ENCODE measurements around the gene TNIP3. TPM values are rescaled to one million over a fixed set of nuclear protein-coding genes. Genes with fewer than 3 reads are reported as not detected.

TNIP3 gene
- total RNA-seq, 2 donors from 2014 or later, result 0.11 TPM; not detected in 1

GRCh38 chr4:121100093-121100775 lies 63.9 kb downstream of the TNIP3 start:
- Mint-ChIP-seq H3K4me3 (no peak overlapping the region), H3K27me3 (ENCODE audit: insufficient read depth) (no peaks in the 10 kb centered on the region), H3K9me3 (no peaks in the 10 kb centered on the region), H3K4me1 (no peaks in the 10 kb centered on the region), H3K27ac (no peak overlapping the region), H3K36me3 (ENCODE audit: low read depth) (no peaks in the 10 kb centered on the region)
- no peak for DNase-seq
- no peaks in the 10 kb centered on the region for H3K9me3 ChIP-seq (ENCODE audit: control insufficient read depth, low read length)
- H3K36me3 ChIP-seq (ENCODE audit: control insufficient read depth, insufficient read depth, low read length), result no peaks in the 10 kb centered on the region
- H3K27me3 ChIP-seq (ENCODE audit: control insufficient read depth, insufficient read depth, low read length, poor library complexity, severe bottlenecking), result no peaks in the 10 kb centered on the region
- WGBS, 2 experiments (ENCODE audit: insufficient coverage in 1 of 2, insufficient read length in 1 of 2), result 85% methylated on average over 2 of the region's 2 CpGs; no CpG with 5 or more reads in 1 of the 2 experiments
- H3K27ac ChIP-seq (ENCODE audit: low read depth, low read length), result no peak overlapping the region
- H3K4me3 ChIP-seq (ENCODE audit: low read length), result no peak overlapping the region
- H3K9ac ChIP-seq (ENCODE audit: extremely low read depth, low read length, poor library complexity, severe bottlenecking), result no peak overlapping the region
- no peaks in the 10 kb centered on the region for H3K4me1 ChIP-seq (ENCODE audit: control insufficient read depth, insufficient read depth, low read length)
- TF ChIP-seq, protein P1, sequence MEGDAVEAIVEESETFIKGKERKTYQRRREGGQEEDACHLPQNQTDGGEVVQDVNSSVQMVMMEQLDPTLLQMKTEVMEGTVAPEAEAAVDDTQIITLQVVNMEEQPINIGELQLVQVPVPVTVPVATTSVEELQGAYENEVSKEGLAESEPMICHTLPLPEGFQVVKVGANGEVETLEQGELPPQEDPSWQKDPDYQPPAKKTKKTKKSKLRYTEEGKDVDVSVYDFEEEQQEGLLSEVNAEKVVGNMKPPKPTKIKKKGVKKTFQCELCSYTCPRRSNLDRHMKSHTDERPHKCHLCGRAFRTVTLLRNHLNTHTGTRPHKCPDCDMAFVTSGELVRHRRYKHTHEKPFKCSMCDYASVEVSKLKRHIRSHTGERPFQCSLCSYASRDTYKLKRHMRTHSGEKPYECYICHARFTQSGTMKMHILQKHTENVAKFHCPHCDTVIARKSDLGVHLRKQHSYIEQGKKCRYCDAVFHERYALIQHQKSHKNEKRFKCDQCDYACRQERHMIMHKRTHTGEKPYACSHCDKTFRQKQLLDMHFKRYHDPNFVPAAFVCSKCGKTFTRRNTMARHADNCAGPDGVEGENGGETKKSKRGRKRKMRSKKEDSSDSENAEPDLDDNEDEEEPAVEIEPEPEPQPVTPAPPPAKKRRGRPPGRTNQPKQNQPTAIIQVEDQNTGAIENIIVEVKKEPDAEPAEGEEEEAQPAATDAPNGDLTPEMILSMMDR (conservative IDR thresholded peaks at IDR 0.05), result no peak

DNA sequence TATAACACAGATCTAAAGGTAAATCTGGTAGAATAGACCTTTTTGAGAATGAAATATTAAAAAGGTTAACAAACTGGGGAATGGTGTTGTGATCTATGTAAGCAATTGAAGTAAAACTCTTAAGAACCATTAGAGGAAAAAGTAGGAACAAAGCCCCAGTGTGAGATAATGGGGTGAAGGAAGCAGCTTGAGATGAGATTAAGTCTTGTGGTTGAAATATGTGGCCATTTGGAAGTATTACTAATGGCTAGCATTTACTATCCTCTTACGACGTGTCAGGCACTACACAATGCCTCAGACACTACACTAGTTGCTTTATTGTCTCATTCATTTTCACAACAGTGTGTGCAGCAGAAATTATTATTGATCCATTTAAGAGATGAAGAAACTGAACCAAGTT lies 65.9 kb downstream of the TNIP3 start:
- Histone ChIP-seq H3K27me3 (ENCODE audit: control insufficient read depth, insufficient read depth, low read length, poor library complexity, severe bottlenecking) (no peaks in the 10 kb centered on the region), H3K9me3 (ENCODE audit: control insufficient read depth, low read length) (no peaks in the 10 kb centered on the region), H3K4me1 (ENCODE audit: control insufficient read depth, insufficient read depth, low read length) (no peaks in the 10 kb centered on the region), H3K9ac (ENCODE audit: extremely low read depth, low read length, poor library complexity, severe bottlenecking) (no peak overlapping the region), H3K4me3 (ENCODE audit: low read length) (no peak overlapping the region), H3K36me3 (ENCODE audit: control insufficient read depth, insufficient read depth, low read length) (no peaks in the 10 kb centered on the region), H3K27ac (ENCODE audit: low read depth, low read length) (no peak overlapping the region)
- H3K27me3 Mint-ChIP-seq (ENCODE audit: insufficient read depth), result no peaks in the 10 kb centered on the region
- no peak overlapping the region for H3K4me3 Mint-ChIP-seq
- no peak for DNase-seq
- H3K4me1 Mint-ChIP-seq, result no peaks in the 10 kb centered on the region
- H3K27ac Mint-ChIP-seq, result no peak overlapping the region
- no peaks in the 10 kb centered on the region for H3K36me3 Mint-ChIP-seq (ENCODE audit: low read depth)
- 95% methylated on average over 2 of the region's 2 CpGs; no CpG with 5 or more reads in 1 of the 2 experiments for WGBS, 2 experiments (ENCODE audit: insufficient coverage in 1 of 2, insufficient read length in 1 of 2)
- no peaks in the 10 kb centered on the region for H3K9me3 Mint-ChIP-seq
- TF ChIP-seq, protein P1 (conservative IDR thresholded peaks at IDR 0.05), result no peak

DNA sequence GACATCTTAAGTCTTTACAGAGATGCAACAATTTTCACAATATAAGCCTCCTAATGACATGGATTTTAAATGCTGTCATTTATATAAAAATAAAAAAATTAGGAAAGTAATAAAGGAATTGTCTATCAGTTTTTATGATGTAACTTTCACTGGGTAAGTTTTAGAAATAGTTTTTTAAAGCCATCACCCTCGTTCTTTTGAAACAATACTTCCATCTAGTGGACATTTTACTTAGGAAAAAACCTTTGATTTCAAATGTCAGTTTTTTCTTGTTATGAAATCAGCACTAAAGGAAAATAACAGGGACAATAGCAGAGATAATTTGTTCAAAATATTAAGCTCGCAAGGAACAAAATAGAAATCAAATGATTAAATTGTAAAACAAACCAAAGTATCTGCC lies 67.5 kb downstream of the TNIP3 start:
- no peak for DNase-seq
- WGBS, 2 experiments (ENCODE audit: insufficient coverage in 1 of 2, insufficient read length in 1 of 2), result 19% methylated on average over 2 of the region's 2 CpGs; no CpG with 5 or more reads in 1 of the 2 experiments
- H3K4me3 Mint-ChIP-seq, result no peak overlapping the region

More for the DNA sequence above, 67.5 kb downstream of the TNIP3 start:
- Mint-ChIP-seq H3K27ac (no peak overlapping the region), H3K4me1 (no peaks in the 10 kb centered on the region), H3K9me3 (no peaks in the 10 kb centered on the region), H3K27me3 (ENCODE audit: insufficient read depth) (no peaks in the 10 kb centered on the region), H3K36me3 (ENCODE audit: low read depth) (no peaks in the 10 kb centered on the region)
- Histone ChIP-seq H3K27me3 (ENCODE audit: control insufficient read depth, insufficient read depth, low read length, poor library complexity, severe bottlenecking) (no peaks in the 10 kb centered on the region), H3K36me3 (ENCODE audit: control insufficient read depth, insufficient read depth, low read length) (no peaks in the 10 kb centered on the region), H3K27ac (ENCODE audit: low read depth, low read length) (no peak overlapping the region), H3K9me3 (ENCODE audit: control insufficient read depth, low read length) (no peaks in the 10 kb centered on the region), H3K9ac (ENCODE audit: extremely low read depth, low read length, poor library complexity, severe bottlenecking) (no peak overlapping the region), H3K4me3 (ENCODE audit: low read length) (no peak overlapping the region), H3K4me1 (ENCODE audit: control insufficient read depth, insufficient read depth, low read length) (no peaks in the 10 kb centered on the region)
- TF ChIP-seq, protein P1 (conservative IDR thresholded peaks at IDR 0.05), result peak; percentile 83

All from endodermal cell (in vitro differentiated cells).